SK-N-MC (cell line): ENCODE results near the gene TTLL7.

ENCODE experiments used
- EZH2 ChIP-seq: fragments of 200-600 bp; sonication (generic); IDR thresholded peaks from one replicate; pipeline ENCODE4 v1.6.1; 2017; ENCODE audit warnings: antibody characterized with exemption
- FOXP2 ChIP-seq: optimal IDR thresholded peaks from 2 replicates; pipeline ENCODE3; 2011; ENCODE audit warnings: mild to moderate bottlenecking, moderate library complexity; ENCODE audit not compliant: insufficient read depth; ENCODE audit errors: extremely low read length, control extremely low read depth
- POLR2AphosphoS5 ChIP-seq: IDR thresholded peaks from 2 replicates; pipeline ENCODE4 v1.6.1; 2012; ENCODE audit warnings: mild to moderate bottlenecking, low read depth, low read length, borderline replicate concordance

DNA sequence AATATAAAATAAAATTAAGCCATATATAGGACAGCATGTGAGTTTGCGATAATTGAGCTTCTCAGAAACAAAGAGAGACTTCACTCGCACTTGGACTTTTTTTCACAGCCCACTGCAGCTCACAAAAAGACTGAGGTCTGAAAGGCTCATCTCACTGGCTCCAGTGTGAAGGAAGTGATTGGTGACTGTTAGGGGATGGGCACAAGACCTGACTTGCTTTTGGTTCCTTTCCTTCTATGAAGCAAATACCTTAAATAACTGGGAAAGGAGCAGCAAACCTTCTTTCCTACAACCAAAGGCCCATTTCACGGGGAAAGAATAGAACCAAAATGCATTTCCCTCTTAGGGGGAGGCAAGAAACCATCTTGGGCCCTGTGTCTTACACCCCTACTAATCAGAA, 13.1 kb upstream of the TTLL7 start:
- TF ChIP-seq EZH2 (no peak), POLR2AphosphoS5 (no peak), FOXP2 (no peak)
